Endothelial cell of umbilical vein (primary cell): Measurements from ENCODE around the gene CAMK2D. TPM values are rescaled to one million over a fixed set of nuclear protein-coding genes. Genes with fewer than 3 reads are reported as not detected.

Experiments used
- BruUV-seq: library from RNA; stranded (reverse); fragments of 400-500 nt; replicated peaks from 2 replicates; lab custom pipeline; 2021; lab: Mats Ljungman, UMichigan
- CTCF ChIA-PET: fragments of 300-600, 350-600 bp; sonication (Branson Sonifier 250); formaldehyde crosslinking; loops from one replicate; lab custom pipeline; 2021; ENCODE audit warnings: antibody characterized with exemption, inconsistent platforms; lab: Charles Lee
- POLR2A ChIA-PET: fragments of 300-600, 350-600 bp; sonication (Branson Sonifier 250); formaldehyde crosslinking; loops from one replicate; lab custom pipeline; 2021; ENCODE audit warnings: antibody characterized with exemption, inconsistent platforms; lab: Charles Lee
- DNase-seq: peaks from one replicate; pipeline ENCODE4 v3.0.0-alpha.2; 2011; ENCODE audit warnings: low read depth, low spot score
- FAIRE-seq: peaks from 2 replicates; lab custom pipeline; 2011; peaks lifted over from hg19 to GRCh38; lab: Jason Lieb, UNC
- H2AFZ ChIP-seq: 2 replicates; pipeline ENCODE4 v1.6.0; 2012; ENCODE audit warnings: low read depth, low read length, control low read depth, inconsistent platforms
- H3K27ac ChIP-seq: 2 replicates; pipeline ENCODE4 v1.5.1; 2011; ENCODE audit warnings: low read depth, mild to moderate bottlenecking, control low read depth, low read length, moderate library complexity; ENCODE audit not compliant: insufficient read depth
- H3K27me3 ChIP-seq, 2 experiments: 2 replicates each; pipeline versions ENCODE4 v1.6.0 to v1.6.1; 2011; ENCODE audit warnings: low read length in 2 of 2, mixed read lengths in 1 of 2; ENCODE audit not compliant: control insufficient read depth in 2 of 2, insufficient read depth in 2 of 2
- H3K36me3 ChIP-seq, 2 experiments: 2 replicates in 1 of 2; 3 replicates in 1 of 2; pipeline ENCODE4 v1.5.1; 2011; ENCODE audit warnings: low read length in 2 of 2, mild to moderate bottlenecking in 1 of 2, moderate library complexity in 1 of 2; ENCODE audit not compliant: control insufficient read depth in 2 of 2, insufficient read depth in 2 of 2; ENCODE audit errors: extremely low read depth in 1 of 2
- H3K4me1 ChIP-seq: 3 replicates; pipeline ENCODE4 v1.5.1; 2011; ENCODE audit warnings: mild to moderate bottlenecking, low read length; ENCODE audit not compliant: control insufficient read depth, insufficient read depth; ENCODE audit errors: extremely low read depth
- H3K4me2 ChIP-seq: 2 replicates; pipeline ENCODE4 v1.6.1; 2011; ENCODE audit warnings: low read length, control low read depth, mixed read lengths; ENCODE audit not compliant: insufficient read depth
- H3K4me3 ChIP-seq, 3 experiments: fragments of 200-600 bp in 1 of 3; sonication (generic), shearing (Covaris generic) in 1 of 3; replicated peaks in 1 of 3; 2 replicates each; pipeline ENCODE4 v1.5.1; 2011 to 2016; ENCODE audit warnings: control low read depth in 3 of 3, low read length in 3 of 3, mild to moderate bottlenecking in 2 of 3, inconsistent platforms in 1 of 3, low read depth in 1 of 3, moderate library complexity in 1 of 3; ENCODE audit not compliant: insufficient read depth in 1 of 3
- H3K79me2 ChIP-seq: 2 replicates; pipeline ENCODE4 v1.6.0; 2012; ENCODE audit warnings: low read length, inconsistent platforms; ENCODE audit not compliant: control insufficient read depth, insufficient read depth
- H3K9ac ChIP-seq: replicated peaks from 2 replicates; pipeline ENCODE3; 2011; ENCODE audit warnings: low read length, control low read depth; ENCODE audit not compliant: insufficient read depth; ENCODE audit errors: extremely low read depth
- H3K9me1 ChIP-seq: replicated peaks from 3 replicates; pipeline ENCODE4 v1.6.0; 2011; ENCODE audit warnings: mild to moderate bottlenecking, low read length; ENCODE audit not compliant: control insufficient read depth, insufficient read depth; ENCODE audit errors: extremely low read depth
- H3K9me3 ChIP-seq: replicated peaks from 2 replicates; pipeline ENCODE4 v1.5.1; 2012; ENCODE audit warnings: low read length, inconsistent platforms; ENCODE audit not compliant: control insufficient read depth, insufficient read depth
- H4K20me1 ChIP-seq: replicated peaks from 2 replicates; pipeline ENCODE3; 2011; ENCODE audit warnings: mild to moderate bottlenecking, low read length; ENCODE audit not compliant: control insufficient read depth, insufficient read depth; ENCODE audit errors: extremely low read depth
- EZH2 ChIP-seq: IDR thresholded peaks from 2 replicates; pipeline ENCODE4 v1.6.1; 2012; ENCODE audit warnings: borderline replicate concordance, low read depth, mild to moderate bottlenecking, moderate library complexity, low read length, inconsistent platforms; ENCODE audit not compliant: severe bottlenecking
- FOS ChIP-seq: IDR thresholded peaks from 2 replicates; pipeline ENCODE4 v1.6.1; 2011; ENCODE audit warnings: mild to moderate bottlenecking, low read length, moderate library complexity, borderline replicate concordance; ENCODE audit not compliant: insufficient read depth
- GATA2 ChIP-seq: IDR thresholded peaks from 2 replicates; pipeline ENCODE4 v1.7.0; 2011; ENCODE audit warnings: low read depth, mild to moderate bottlenecking, moderate library complexity, mixed read lengths, low read length; ENCODE audit not compliant: insufficient read length, insufficient read depth
- JUN ChIP-seq: IDR thresholded peaks from 2 replicates; pipeline ENCODE4 v1.6.1; 2011; ENCODE audit warnings: borderline replicate concordance, low read depth; ENCODE audit not compliant: insufficient read length, insufficient read depth
- MYC ChIP-seq: IDR thresholded peaks from one replicate; pipeline ENCODE4 v1.6.1; 2011; ENCODE audit warnings: mild to moderate bottlenecking, low read depth, low read length
- POLR2A ChIP-seq: IDR thresholded peaks from 2 replicates; pipeline ENCODE4 v1.6.1; 2012; ENCODE audit warnings: low read depth, mild to moderate bottlenecking, control low read depth, low read length
- POLR2AphosphoS5 ChIP-seq: IDR thresholded peaks from 2 replicates; pipeline ENCODE4 v1.6.1; 2012; ENCODE audit warnings: low read depth, mild to moderate bottlenecking, control low read depth, low read length, moderate library complexity; ENCODE audit not compliant: insufficient read depth
- dilution Hi-C: fragments of 300-500 bp; cut with MboI; formaldehyde crosslinking; loops from one replicate; pipeline ENCODE4 v1.15.0; 2019; ENCODE audit warnings: low sequenced_read_pairs; ENCODE audit not compliant: extremely low pct_ligation_motif_present
- intact Hi-C: fragments of 100-400 bp; cut with micrococcal nuclease; formaldehyde crosslinking; loops from one replicate; pipeline ENCODE4 v1.10.0; 2022
- polyA plus RNA-seq, 4 experiments: library from polyadenylated mRNA; depleted of rRNA in 3 of 4; stranded (reverse) in 3 of 4; unstranded in 1 of 4; fragments of >200 nt; gene quantifications; 2 replicates each; pipeline versions ENCODE4 v1.2.1 to v1.2.3, GENCODE V29; 2011 to 2012; ENCODE audit warnings: missing spikeins in 1 of 4
- total RNA-seq: library from RNA; stranded (reverse); gene quantifications from 2 replicates; pipeline ENCODE4 v1.2.3, GENCODE V29; 2021
- TF ChIP-seq, protein P1 (sequence below): IDR thresholded peaks from 2 replicates; pipeline ENCODE4 v1.6.1; 2011; ENCODE audit not compliant: insufficient read depth, insufficient read length
- TF ChIP-seq, protein P2 (sequence below), 2 donors: IDR thresholded peaks; 1 replicate in 1 of 2; 2 replicates in 1 of 2; pipeline ENCODE4 v1.5.1; 2011; ENCODE audit warnings: low read length in 2 of 2, mild to moderate bottlenecking in 2 of 2, moderate library complexity in 2 of 2, control low read depth in 1 of 2, inconsistent platforms in 1 of 2, low read depth in 1 of 2; ENCODE audit not compliant: insufficient read depth in 1 of 2; ENCODE audit errors: extremely low read depth in 1 of 2

The CAMK2D gene
- total and polyA plus RNA-seq, 2 donors (not counting 3 experiments of a cell fraction or from before 2014, with no cell fraction given), result 10.4 to 30.7 TPM

DNA sequence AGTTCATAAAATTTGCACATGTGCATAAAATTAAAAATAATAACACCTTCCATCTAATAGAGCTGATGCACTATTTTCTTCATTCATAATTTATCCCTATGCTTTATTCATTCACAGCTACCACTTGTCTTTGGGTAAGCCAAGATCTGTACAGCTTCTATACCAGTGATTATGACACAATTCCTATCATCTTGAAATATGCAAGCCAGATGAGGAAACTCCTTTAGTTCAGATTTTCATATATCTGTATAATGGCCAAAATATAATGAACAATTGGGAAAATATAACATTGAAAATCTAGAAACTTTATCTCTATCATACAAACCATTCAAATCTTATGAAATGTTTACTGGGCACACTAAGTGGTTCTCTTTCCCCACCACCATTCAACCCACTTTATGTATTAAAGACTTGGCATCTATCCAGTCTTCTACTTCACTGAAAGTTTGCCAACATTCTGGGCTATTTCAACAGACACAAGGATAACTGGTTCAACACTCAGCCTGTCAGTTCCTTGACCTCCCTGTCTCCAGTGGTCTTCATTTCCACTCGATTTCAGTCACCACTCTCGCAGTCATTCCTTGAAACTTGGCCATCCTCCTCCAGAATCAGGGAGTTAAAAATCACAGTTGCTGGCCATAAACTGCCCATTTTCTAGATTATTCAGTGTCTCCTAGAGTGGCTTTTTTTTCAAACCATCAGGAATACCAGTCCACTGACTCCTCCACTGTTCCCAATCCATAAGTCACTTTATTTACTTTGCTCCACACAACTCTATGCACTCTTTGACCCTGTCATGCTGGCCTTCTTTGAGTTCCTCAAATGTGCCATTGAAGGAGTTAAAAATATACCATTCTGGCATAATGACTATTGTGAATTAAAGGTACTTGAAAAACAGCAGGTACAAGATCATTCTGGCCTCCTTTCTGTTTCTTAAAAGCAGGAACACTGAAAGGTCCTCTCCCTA is 85.5 kb downstream of the CAMK2D start:
- no TSS peak for BruUV-seq
- H2AFZ ChIP-seq, result no peak overlapping the region
- ChIA-PET CTCF (no interaction called here), POLR2A (no interaction called here)
- no peaks in the 10 kb centered on the region for H3K79me2 ChIP-seq
- no peaks in the 10 kb centered on the region for H3K4me1 ChIP-seq
- DNase-seq (no peak), FAIRE-seq (no peak)
- intact Hi-C loops (no loop called here), dilution Hi-C loops (no loop called here)
- H3K9ac ChIP-seq, result no peak overlapping the region
- H4K20me1 ChIP-seq, result no peaks in the 10 kb centered on the region
- H3K36me3 ChIP-seq, result no peaks in the 10 kb centered on the region
- H3K4me3 ChIP-seq, result no peak overlapping the region
- H3K4me2 ChIP-seq, result no peak overlapping the region
- H3K27me3 ChIP-seq, result no peaks in the 10 kb centered on the region
- H3K27ac ChIP-seq, result no peak overlapping the region
- H3K9me3 ChIP-seq, result no peaks in the 10 kb centered on the region
- H3K9me1 ChIP-seq, result no peaks in the 10 kb centered on the region
- TF ChIP-seq MYC (no peak), EZH2 (no peak), POLR2A (no peak), JUN (no peak), FOS (no peak), GATA2 (no peak), POLR2AphosphoS5 (no peak)
- TF ChIP-seq, protein P1, sequence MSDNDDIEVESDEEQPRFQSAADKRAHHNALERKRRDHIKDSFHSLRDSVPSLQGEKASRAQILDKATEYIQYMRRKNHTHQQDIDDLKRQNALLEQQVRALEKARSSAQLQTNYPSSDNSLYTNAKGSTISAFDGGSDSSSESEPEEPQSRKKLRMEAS, result no peak
- TF ChIP-seq, protein P2, sequence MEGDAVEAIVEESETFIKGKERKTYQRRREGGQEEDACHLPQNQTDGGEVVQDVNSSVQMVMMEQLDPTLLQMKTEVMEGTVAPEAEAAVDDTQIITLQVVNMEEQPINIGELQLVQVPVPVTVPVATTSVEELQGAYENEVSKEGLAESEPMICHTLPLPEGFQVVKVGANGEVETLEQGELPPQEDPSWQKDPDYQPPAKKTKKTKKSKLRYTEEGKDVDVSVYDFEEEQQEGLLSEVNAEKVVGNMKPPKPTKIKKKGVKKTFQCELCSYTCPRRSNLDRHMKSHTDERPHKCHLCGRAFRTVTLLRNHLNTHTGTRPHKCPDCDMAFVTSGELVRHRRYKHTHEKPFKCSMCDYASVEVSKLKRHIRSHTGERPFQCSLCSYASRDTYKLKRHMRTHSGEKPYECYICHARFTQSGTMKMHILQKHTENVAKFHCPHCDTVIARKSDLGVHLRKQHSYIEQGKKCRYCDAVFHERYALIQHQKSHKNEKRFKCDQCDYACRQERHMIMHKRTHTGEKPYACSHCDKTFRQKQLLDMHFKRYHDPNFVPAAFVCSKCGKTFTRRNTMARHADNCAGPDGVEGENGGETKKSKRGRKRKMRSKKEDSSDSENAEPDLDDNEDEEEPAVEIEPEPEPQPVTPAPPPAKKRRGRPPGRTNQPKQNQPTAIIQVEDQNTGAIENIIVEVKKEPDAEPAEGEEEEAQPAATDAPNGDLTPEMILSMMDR (IDR thresholded peaks at IDR 0.05; ENCODE audit: extremely low read depth in 1 of 2, insufficient read depth in 1 of 2, low read depth in 1 of 2, low read length in 2 of 2), result no peak
